ENCODE measurements around the gene PRRT4. TPM values are rescaled to one million over a fixed set of nuclear protein-coding genes. Genes with fewer than 3 reads are reported as not detected.

Gene PRRT4
- total and polyA plus RNA-seq, 2 of the 13 experiments (the other 11 are each of a cell fraction or from before 2014, with no cell fraction given): not detected

DNA sequence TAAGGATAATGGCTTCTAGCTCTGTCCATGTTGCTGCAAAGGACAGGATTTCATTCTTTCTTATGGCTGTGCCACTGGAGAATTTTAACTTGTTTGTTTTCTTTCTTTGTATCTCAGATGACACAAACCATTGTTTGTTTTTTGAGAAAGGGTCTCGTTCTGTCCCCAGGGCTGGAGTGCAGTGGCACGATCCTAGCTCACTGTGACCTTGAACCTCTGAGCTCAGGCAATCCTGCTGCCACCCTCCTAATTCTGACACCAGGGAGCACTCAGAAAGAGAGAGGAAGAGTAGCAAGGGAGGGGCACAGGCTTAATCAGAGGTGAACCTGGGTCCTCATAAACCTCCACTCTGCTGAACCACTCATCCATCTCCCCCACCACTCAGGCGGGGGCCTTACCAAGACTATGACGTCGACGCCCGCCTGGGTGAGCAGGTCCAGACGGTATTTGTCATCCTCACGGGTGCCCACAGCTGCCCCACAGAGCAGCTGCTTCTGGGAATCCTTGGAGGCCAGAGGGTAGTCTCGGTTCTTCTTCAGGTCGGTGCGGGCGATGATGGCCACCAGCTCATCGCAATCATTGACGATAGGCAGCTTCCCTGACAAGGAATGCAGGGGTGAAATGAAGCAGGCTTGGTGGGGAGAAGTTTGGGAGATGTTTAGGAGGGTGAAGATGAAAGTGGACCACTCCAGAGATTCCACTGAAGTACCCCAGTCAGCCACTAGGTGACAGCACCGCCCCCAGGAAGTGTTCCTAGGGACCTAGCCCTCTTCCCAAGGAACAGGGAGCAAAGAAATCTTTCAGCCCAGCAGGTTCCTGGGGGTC lies 36.7 kb upstream of the PRRT4 start (continued):
- no peak for TF ChIP-seq ZNF83 (CRISPR knock-in tag; IDR thresholded peaks at IDR 0.05; ENCODE audit: borderline replicate concordance)
- TF ChIP-seq ZNF572 (CRISPR knock-in tag; IDR thresholded peaks at IDR 0.05): no peak
- TF ChIP-seq ZNF670 (CRISPR knock-in tag; IDR thresholded peaks at IDR 0.05; ENCODE audit: borderline replicate concordance): no peak; the same call in 1 of the 2 replicates
- TF ChIP-seq ZBTB8A (CRISPR knock-in tag; IDR thresholded peaks at IDR 0.05; ENCODE audit: borderline replicate concordance, low read depth): no peak
- no peak for TF ChIP-seq FOXP1 (IDR thresholded peaks at IDR 0.05)
- peak; percentile 49; the same call in 1 of the 2 replicates for TF ChIP-seq FOXP1 (CRISPR knock-in tag; IDR thresholded peaks at IDR 0.05)
- TF ChIP-seq, protein P1, sequence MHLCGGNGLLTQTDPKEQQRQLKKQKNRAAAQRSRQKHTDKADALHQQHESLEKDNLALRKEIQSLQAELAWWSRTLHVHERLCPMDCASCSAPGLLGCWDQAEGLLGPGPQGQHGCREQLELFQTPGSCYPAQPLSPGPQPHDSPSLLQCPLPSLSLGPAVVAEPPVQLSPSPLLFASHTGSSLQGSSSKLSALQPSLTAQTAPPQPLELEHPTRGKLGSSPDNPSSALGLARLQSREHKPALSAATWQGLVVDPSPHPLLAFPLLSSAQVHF (CRISPR knock-in tag; IDR thresholded peaks at IDR 0.05): no peak
- TF ChIP-seq, protein P2, sequence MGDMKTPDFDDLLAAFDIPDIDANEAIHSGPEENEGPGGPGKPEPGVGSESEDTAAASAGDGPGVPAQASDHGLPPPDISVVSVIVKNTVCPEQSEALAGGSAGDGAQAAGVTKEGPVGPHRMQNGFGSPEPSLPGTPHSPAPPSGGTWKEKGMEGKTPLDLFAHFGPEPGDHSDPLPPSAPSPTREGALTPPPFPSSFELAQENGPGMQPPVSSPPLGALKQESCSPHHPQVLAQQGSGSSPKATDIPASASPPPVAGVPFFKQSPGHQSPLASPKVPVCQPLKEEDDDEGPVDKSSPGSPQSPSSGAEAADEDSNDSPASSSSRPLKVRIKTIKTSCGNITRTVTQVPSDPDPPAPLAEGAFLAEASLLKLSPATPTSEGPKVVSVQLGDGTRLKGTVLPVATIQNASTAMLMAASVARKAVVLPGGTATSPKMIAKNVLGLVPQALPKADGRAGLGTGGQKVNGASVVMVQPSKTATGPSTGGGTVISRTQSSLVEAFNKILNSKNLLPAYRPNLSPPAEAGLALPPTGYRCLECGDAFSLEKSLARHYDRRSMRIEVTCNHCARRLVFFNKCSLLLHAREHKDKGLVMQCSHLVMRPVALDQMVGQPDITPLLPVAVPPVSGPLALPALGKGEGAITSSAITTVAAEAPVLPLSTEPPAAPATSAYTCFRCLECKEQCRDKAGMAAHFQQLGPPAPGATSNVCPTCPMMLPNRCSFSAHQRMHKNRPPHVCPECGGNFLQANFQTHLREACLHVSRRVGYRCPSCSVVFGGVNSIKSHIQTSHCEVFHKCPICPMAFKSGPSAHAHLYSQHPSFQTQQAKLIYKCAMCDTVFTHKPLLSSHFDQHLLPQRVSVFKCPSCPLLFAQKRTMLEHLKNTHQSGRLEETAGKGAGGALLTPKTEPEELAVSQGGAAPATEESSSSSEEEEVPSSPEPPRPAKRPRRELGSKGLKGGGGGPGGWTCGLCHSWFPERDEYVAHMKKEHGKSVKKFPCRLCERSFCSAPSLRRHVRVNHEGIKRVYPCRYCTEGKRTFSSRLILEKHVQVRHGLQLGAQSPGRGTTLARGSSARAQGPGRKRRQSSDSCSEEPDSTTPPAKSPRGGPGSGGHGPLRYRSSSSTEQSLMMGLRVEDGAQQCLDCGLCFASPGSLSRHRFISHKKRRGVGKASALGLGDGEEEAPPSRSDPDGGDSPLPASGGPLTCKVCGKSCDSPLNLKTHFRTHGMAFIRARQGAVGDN (CRISPR knock-in tag; IDR thresholded peaks at IDR 0.05): peak; percentile 42; the same call in 1 of the 2 replicates
- no peak for TF ChIP-seq ZBTB1 (CRISPR knock-in tag; IDR thresholded peaks at IDR 0.05; ENCODE audit: borderline replicate concordance)
- TF ChIP-seq AGO2 (optimal IDR thresholded peaks at IDR 0.05; ENCODE audit: low read depth, low read length): no peak
- no peak for TF ChIP-seq ZNF543 (CRISPR knock-in tag; IDR thresholded peaks at IDR 0.05)
- TF ChIP-seq ZNF101 (CRISPR knock-in tag; IDR thresholded peaks at IDR 0.05; ENCODE audit: borderline replicate concordance, low read depth): no peak
- TF ChIP-seq MBD4 (IDR thresholded peaks at IDR 0.05; ENCODE audit: borderline replicate concordance, low read length): no peak
- peak; percentile 90 for TF ChIP-seq SMC3 (IDR thresholded peaks at IDR 0.05; ENCODE audit: low read length)
- TF ChIP-seq TBX2 (CRISPR knock-in tag; IDR thresholded peaks at IDR 0.05; ENCODE audit: borderline replicate concordance): peak; percentile 69
- TF ChIP-seq ZNF557 (CRISPR knock-in tag; IDR thresholded peaks at IDR 0.05): no peak
- no peak for TF ChIP-seq REL (CRISPR knock-in tag; conservative IDR thresholded peaks at IDR 0.05)
- TF ChIP-seq, protein P3, sequence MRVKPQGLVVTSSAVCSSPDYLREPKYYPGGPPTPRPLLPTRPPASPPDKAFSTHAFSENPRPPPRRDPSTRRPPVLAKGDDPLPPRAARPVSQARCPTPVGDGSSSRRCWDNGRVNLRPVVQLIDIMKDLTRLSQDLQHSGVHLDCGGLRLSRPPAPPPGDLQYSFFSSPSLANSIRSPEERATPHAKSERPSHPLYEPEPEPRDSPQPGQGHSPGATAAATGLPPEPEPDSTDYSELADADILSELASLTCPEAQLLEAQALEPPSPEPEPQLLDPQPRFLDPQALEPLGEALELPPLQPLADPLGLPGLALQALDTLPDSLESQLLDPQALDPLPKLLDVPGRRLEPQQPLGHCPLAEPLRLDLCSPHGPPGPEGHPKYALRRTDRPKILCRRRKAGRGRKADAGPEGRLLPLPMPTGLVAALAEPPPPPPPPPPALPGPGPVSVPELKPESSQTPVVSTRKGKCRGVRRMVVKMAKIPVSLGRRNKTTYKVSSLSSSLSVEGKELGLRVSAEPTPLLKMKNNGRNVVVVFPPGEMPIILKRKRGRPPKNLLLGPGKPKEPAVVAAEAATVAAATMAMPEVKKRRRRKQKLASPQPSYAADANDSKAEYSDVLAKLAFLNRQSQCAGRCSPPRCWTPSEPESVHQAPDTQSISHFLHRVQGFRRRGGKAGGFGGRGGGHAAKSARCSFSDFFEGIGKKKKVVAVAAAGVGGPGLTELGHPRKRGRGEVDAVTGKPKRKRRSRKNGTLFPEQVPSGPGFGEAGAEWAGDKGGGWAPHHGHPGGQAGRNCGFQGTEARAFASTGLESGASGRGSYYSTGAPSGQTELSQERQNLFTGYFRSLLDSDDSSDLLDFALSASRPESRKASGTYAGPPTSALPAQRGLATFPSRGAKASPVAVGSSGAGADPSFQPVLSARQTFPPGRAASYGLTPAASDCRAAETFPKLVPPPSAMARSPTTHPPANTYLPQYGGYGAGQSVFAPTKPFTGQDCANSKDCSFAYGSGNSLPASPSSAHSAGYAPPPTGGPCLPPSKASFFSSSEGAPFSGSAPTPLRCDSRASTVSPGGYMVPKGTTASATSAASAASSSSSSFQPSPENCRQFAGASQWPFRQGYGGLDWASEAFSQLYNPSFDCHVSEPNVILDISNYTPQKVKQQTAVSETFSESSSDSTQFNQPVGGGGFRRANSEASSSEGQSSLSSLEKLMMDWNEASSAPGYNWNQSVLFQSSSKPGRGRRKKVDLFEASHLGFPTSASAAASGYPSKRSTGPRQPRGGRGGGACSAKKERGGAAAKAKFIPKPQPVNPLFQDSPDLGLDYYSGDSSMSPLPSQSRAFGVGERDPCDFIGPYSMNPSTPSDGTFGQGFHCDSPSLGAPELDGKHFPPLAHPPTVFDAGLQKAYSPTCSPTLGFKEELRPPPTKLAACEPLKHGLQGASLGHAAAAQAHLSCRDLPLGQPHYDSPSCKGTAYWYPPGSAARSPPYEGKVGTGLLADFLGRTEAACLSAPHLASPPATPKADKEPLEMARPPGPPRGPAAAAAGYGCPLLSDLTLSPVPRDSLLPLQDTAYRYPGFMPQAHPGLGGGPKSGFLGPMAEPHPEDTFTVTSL (CRISPR knock-in tag; IDR thresholded peaks at IDR 0.05; ENCODE audit: borderline replicate concordance): no peak; the same call in 1 of the 2 replicates
- TF ChIP-seq MXD4 (CRISPR knock-in tag; IDR thresholded peaks at IDR 0.05): 0 out of 2 replicates have a peak, but pooled peaks have one; percentile 30

Data from HepG2 (cell line).